ENCODE data around the gene MDFIC.

DNA sequence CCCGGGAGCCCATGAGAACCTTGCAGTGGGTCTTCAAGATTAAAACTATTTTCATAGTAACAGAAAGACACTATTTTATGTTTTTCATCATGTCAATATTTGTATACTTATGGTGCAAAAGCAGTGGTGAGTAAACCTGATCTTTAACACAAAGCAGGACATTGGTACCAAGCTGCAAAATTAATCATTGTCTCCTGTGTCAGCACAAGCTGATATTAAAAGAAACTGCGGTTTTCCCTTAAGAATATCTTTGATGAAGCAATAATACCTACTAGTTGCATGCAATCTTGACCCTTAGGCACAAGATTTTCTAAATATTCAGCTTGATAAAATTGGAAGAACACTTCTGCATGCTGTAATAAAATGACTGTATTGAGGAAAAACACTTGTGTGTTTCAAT lies 121.7 kb downstream of the MDFIC start:
- TF ChIP-seq, protein P1, sequence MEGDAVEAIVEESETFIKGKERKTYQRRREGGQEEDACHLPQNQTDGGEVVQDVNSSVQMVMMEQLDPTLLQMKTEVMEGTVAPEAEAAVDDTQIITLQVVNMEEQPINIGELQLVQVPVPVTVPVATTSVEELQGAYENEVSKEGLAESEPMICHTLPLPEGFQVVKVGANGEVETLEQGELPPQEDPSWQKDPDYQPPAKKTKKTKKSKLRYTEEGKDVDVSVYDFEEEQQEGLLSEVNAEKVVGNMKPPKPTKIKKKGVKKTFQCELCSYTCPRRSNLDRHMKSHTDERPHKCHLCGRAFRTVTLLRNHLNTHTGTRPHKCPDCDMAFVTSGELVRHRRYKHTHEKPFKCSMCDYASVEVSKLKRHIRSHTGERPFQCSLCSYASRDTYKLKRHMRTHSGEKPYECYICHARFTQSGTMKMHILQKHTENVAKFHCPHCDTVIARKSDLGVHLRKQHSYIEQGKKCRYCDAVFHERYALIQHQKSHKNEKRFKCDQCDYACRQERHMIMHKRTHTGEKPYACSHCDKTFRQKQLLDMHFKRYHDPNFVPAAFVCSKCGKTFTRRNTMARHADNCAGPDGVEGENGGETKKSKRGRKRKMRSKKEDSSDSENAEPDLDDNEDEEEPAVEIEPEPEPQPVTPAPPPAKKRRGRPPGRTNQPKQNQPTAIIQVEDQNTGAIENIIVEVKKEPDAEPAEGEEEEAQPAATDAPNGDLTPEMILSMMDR (conservative IDR thresholded peaks at IDR 0.05; ENCODE audit: low read depth in 2 of 2), result no peak
- TF ChIP-seq EZH2 (IDR thresholded peaks at IDR 0.05; ENCODE audit: low read depth, unreplicated experiment), result no peak
- TF ChIP-seq POLR2AphosphoS5 (IDR thresholded peaks at IDR 0.05; ENCODE audit: low read depth), result no peak
- TF ChIP-seq, protein P2, sequence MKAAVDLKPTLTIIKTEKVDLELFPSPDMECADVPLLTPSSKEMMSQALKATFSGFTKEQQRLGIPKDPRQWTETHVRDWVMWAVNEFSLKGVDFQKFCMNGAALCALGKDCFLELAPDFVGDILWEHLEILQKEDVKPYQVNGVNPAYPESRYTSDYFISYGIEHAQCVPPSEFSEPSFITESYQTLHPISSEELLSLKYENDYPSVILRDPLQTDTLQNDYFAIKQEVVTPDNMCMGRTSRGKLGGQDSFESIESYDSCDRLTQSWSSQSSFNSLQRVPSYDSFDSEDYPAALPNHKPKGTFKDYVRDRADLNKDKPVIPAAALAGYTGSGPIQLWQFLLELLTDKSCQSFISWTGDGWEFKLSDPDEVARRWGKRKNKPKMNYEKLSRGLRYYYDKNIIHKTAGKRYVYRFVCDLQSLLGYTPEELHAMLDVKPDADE (IDR thresholded peaks at IDR 0.05), result no peak
- TF ChIP-seq, protein P3, sequence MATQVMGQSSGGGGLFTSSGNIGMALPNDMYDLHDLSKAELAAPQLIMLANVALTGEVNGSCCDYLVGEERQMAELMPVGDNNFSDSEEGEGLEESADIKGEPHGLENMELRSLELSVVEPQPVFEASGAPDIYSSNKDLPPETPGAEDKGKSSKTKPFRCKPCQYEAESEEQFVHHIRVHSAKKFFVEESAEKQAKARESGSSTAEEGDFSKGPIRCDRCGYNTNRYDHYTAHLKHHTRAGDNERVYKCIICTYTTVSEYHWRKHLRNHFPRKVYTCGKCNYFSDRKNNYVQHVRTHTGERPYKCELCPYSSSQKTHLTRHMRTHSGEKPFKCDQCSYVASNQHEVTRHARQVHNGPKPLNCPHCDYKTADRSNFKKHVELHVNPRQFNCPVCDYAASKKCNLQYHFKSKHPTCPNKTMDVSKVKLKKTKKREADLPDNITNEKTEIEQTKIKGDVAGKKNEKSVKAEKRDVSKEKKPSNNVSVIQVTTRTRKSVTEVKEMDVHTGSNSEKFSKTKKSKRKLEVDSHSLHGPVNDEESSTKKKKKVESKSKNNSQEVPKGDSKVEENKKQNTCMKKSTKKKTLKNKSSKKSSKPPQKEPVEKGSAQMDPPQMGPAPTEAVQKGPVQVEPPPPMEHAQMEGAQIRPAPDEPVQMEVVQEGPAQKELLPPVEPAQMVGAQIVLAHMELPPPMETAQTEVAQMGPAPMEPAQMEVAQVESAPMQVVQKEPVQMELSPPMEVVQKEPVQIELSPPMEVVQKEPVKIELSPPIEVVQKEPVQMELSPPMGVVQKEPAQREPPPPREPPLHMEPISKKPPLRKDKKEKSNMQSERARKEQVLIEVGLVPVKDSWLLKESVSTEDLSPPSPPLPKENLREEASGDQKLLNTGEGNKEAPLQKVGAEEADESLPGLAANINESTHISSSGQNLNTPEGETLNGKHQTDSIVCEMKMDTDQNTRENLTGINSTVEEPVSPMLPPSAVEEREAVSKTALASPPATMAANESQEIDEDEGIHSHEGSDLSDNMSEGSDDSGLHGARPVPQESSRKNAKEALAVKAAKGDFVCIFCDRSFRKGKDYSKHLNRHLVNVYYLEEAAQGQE (IDR thresholded peaks at IDR 0.05; ENCODE audit: unreplicated experiment), result no peak
